ENCODE data around the gene GJC2.

GJC2 gene

GRCh38 chr1:228117335-228117734, 32.4 kb upstream of the GJC2 start:
- TF ChIP-seq TAF1 (IDR thresholded peaks at IDR 0.05; ENCODE audit: borderline replicate concordance, insufficient read depth, low read length) (no peak), SIN3A (IDR thresholded peaks at IDR 0.05; ENCODE audit: borderline replicate concordance, insufficient read depth, low read length) (no peak), POLR2AphosphoS5 (IDR thresholded peaks at IDR 0.05; ENCODE audit: low read depth, low read length) (no peak), REST (IDR thresholded peaks at IDR 0.05; ENCODE audit: insufficient read depth in 1 of 2, low read depth in 2 of 2, low read length in 2 of 2) (no peak), FOXP2 (optimal IDR thresholded peaks at IDR 0.05; ENCODE audit: borderline replicate concordance, extremely low read depth, extremely low read length, insufficient read depth) (no peak)

- no peak for TF ChIP-seq SIN3A (IDR thresholded peaks at IDR 0.05; ENCODE audit: borderline replicate concordance, insufficient read depth, low read length)
- TF ChIP-seq FOXP2 (optimal IDR thresholded peaks at IDR 0.05; ENCODE audit: borderline replicate concordance, extremely low read depth, extremely low read length, insufficient read depth): no peak
- TF ChIP-seq POLR2AphosphoS5 (IDR thresholded peaks at IDR 0.05; ENCODE audit: low read depth, low read length): no peak
- TF ChIP-seq TAF1 (IDR thresholded peaks at IDR 0.05; ENCODE audit: borderline replicate concordance, insufficient read depth, low read length): no peak
- no peak for TF ChIP-seq REST (IDR thresholded peaks at IDR 0.05; ENCODE audit: insufficient read depth in 1 of 2, low read depth in 2 of 2, low read length in 2 of 2)
Measured at GRCh38 chr1:228118040-228118439, 31.7 kb upstream of the GJC2 start.

GRCh38 chr1:228120351-228120750, 29.4 kb upstream of the GJC2 start:
- no peak for TF ChIP-seq TAF1 (IDR thresholded peaks at IDR 0.05; ENCODE audit: borderline replicate concordance, insufficient read depth, low read length)
- no peak for TF ChIP-seq REST (IDR thresholded peaks at IDR 0.05; ENCODE audit: insufficient read depth in 1 of 2, low read depth in 2 of 2, low read length in 2 of 2)

GRCh38 chr1:228120857-228121489, 28.8 kb upstream of the GJC2 start:
- no peak for TF ChIP-seq FOXP2 (optimal IDR thresholded peaks at IDR 0.05; ENCODE audit: borderline replicate concordance, extremely low read depth, extremely low read length, insufficient read depth)
- no peak for TF ChIP-seq SIN3A (IDR thresholded peaks at IDR 0.05; ENCODE audit: borderline replicate concordance, insufficient read depth, low read length)
- no peak for TF ChIP-seq POLR2AphosphoS5 (IDR thresholded peaks at IDR 0.05; ENCODE audit: low read depth, low read length)
- TF ChIP-seq REST (IDR thresholded peaks at IDR 0.05; ENCODE audit: insufficient read depth in 1 of 2, low read depth in 2 of 2, low read length in 2 of 2): no peak
- no peak for TF ChIP-seq TAF1 (IDR thresholded peaks at IDR 0.05; ENCODE audit: borderline replicate concordance, insufficient read depth, low read length)

- TF ChIP-seq TAF1 (IDR thresholded peaks at IDR 0.05; ENCODE audit: borderline replicate concordance, insufficient read depth, low read length): no peak
- no peak for TF ChIP-seq SIN3A (IDR thresholded peaks at IDR 0.05; ENCODE audit: borderline replicate concordance, insufficient read depth, low read length)
- TF ChIP-seq FOXP2 (optimal IDR thresholded peaks at IDR 0.05; ENCODE audit: borderline replicate concordance, extremely low read depth, extremely low read length, insufficient read depth): no peak
- TF ChIP-seq REST (IDR thresholded peaks at IDR 0.05; ENCODE audit: insufficient read depth in 1 of 2, low read depth in 2 of 2, low read length in 2 of 2): no peak
- TF ChIP-seq POLR2AphosphoS5 (IDR thresholded peaks at IDR 0.05; ENCODE audit: low read depth, low read length): no peak
Measured at GRCh38 chr1:228122921-228123441, 26.7 kb upstream of the GJC2 start.
